Tibial nerve (tissue), 4 donors: ENCODE results near the gene BCAP29. TPM values are rescaled to one million over a fixed set of nuclear protein-coding genes. Genes with fewer than 3 reads are reported as not detected.

Experiments used
- DNase-seq, 2 donors: peaks; one replicate each; pipeline ENCODE4 v3.0.0-alpha.2; 2019; ENCODE audit warnings: low spot score in 2 of 2
- H3K27ac ChIP-seq, 4 donors: fragments of 200-600 bp; sonication (generic) in 3 of 4; one replicate each; pipeline ENCODE4 v1.5.1; 2017 to 2019; ENCODE audit warnings: mild to moderate bottlenecking in 1 of 4
- H3K27me3 ChIP-seq, 2 donors: fragments of 200-600 bp; sonication (generic) in 1 of 2; one replicate each; pipeline versions ENCODE4 v1.5.1 to v1.6.0; 2017 to 2019
- H3K36me3 ChIP-seq, 3 donors: fragments of 200-600 bp; sonication (generic); one replicate each; pipeline ENCODE4 v1.5.1; 2018 to 2019
- H3K4me1 ChIP-seq, 4 donors: fragments of 200-600 bp; sonication (generic) in 3 of 4; one replicate each; pipeline ENCODE4 v1.5.1; 2017 to 2019
- H3K4me3 ChIP-seq, 4 donors: fragments of 200-600 bp; sonication (generic) in 3 of 4; one replicate each; pipeline ENCODE4 v1.5.1; 2017 to 2019; ENCODE audit warnings: mild to moderate bottlenecking in 1 of 4, moderate library complexity in 1 of 4
- H3K9me3 ChIP-seq, 4 donors: fragments of 200-600 bp; sonication (generic) in 3 of 4; one replicate each; pipeline ENCODE4 v1.5.1; 2017 to 2019
- CTCF ChIP-seq, 5 experiments: fragments of 200-600 bp in 3 of 5; fragments of 450-650 bp in 2 of 5; sonication (generic) in 3 of 5; IDR thresholded peaks; one replicate each; pipeline ENCODE4 v1.5.1; 2016 to 2019; ENCODE audit warnings: antibody characterized with exemption in 5 of 5, mild to moderate bottlenecking in 3 of 5, moderate library complexity in 2 of 5
- EP300 ChIP-seq, 2 donors: sonication (generic); formaldehyde crosslinking; IDR thresholded peaks; one replicate each; pipeline ENCODE4 v1.6.1; 2017; ENCODE audit warnings: antibody characterized with exemption in 2 of 2, mild to moderate bottlenecking in 1 of 2
- POLR2A ChIP-seq, 2 donors: fragments of 450-650 bp; IDR thresholded peaks; one replicate each; pipeline ENCODE4 v1.6.1; 2017; ENCODE audit warnings: antibody characterized with exemption in 2 of 2, mild to moderate bottlenecking in 2 of 2, moderate library complexity in 2 of 2
- WGBS, 2 donors: methylation state at CpG; one replicate each; pipeline ENCODE4 v1.1.5; 2018; 5-methylcytosine and 5-hydroxymethylcytosine counted together
- total RNA-seq, 4 donors: library from RNA; depleted of rRNA; stranded (reverse); fragments of >200 nt; gene quantifications; one replicate each; pipeline ENCODE4 v1.1.0, GENCODE V29; 2016

The BCAP29 gene
- total RNA-seq, 4 donors from 2014 or later = 48.9 to 235 (median 121) TPM

GRCh38 chr7:107594961-107595737, 15.1 kb downstream of the BCAP29 start:
- Histone ChIP-seq H3K27me3 (no peaks in the 10 kb centered on the region), H3K27ac (peak overlapping the region in 2 of 4 donors; percentile 38 to 76), H3K9me3 (no peaks in the 10 kb centered on the region), H3K36me3 (peaks cover 0 to 27% (median 0%) of the 10 kb centered on the region in 3 donors), H3K4me1 (peaks cover 0 to 11% (median 0%) of the 10 kb centered on the region in 4 donors), H3K4me3 (no peak overlapping the region)
- 25 to 26% methylated on average over 4 of the region's 4 CpGs for WGBS, 2 donors
- TF ChIP-seq EP300 (IDR thresholded peaks at IDR 0.05) (peak in 1 of 2 donors; percentile 57), POLR2A (IDR thresholded peaks at IDR 0.05) (no peak)
- DNase-seq = no peak

- no peak for DNase-seq
- H3K9me3 ChIP-seq = no peaks in the 10 kb centered on the region
- H3K4me1 ChIP-seq = peaks cover 0 to 11% (median 0%) of the 10 kb centered on the region in 4 donors
- WGBS, 2 donors = 78 to 80% methylated on average over 5 of the region's 5 CpGs
- H3K36me3 ChIP-seq = peaks cover 0 to 39% (median 0%) of the 10 kb centered on the region in 3 donors
- TF ChIP-seq EP300 (IDR thresholded peaks at IDR 0.05) (no peak), CTCF (IDR thresholded peaks at IDR 0.05) (no peak), POLR2A (IDR thresholded peaks at IDR 0.05) (no peak)
- no peaks in the 10 kb centered on the region for H3K27me3 ChIP-seq
- H3K27ac ChIP-seq = no peak overlapping the region
- H3K4me3 ChIP-seq = no peak overlapping the region
These were observed 17.0 kb downstream of the BCAP29 start for GRCh38 chr7:107596881-107597581.

GRCh38 chr7:107597582-107597916, 17.5 kb downstream of the BCAP29 start:
- H3K9me3 ChIP-seq = no peaks in the 10 kb centered on the region
- DNase-seq = no peak
- peaks cover 0 to 41% (median 0%) of the 10 kb centered on the region in 3 donors for H3K36me3 ChIP-seq
- H3K27ac ChIP-seq = no peak overlapping the region
- no peak overlapping the region for H3K4me3 ChIP-seq
- TF ChIP-seq POLR2A (IDR thresholded peaks at IDR 0.05) = no peak
- TF ChIP-seq CTCF (IDR thresholded peaks at IDR 0.05) = no peak
- no peak for TF ChIP-seq EP300 (IDR thresholded peaks at IDR 0.05)
- WGBS, 2 donors = 85 to 96% methylated on average over 1 of the region's 1 CpG
- H3K27me3 ChIP-seq = no peaks in the 10 kb centered on the region
- peaks cover 0 to 11% (median 0%) of the 10 kb centered on the region in 4 donors for H3K4me1 ChIP-seq

- Histone ChIP-seq H3K36me3 (peaks cover 0 to 45% (median 0%) of the 10 kb centered on the region in 3 donors), H3K27me3 (no peaks in the 10 kb centered on the region), H3K9me3 (no peaks in the 10 kb centered on the region), H3K27ac (no peak overlapping the region), H3K4me1 (peaks cover 0 to 11% (median 0%) of the 10 kb centered on the region in 4 donors), H3K4me3 (no peak overlapping the region)
- 83 to 89% methylated on average over 4 of the region's 4 CpGs for WGBS, 2 donors
- no peak for DNase-seq
- TF ChIP-seq POLR2A (IDR thresholded peaks at IDR 0.05) (no peak), EP300 (IDR thresholded peaks at IDR 0.05) (no peak), CTCF (IDR thresholded peaks at IDR 0.05) (no peak)
These were observed 17.9 kb downstream of the BCAP29 start for GRCh38 chr7:107597953-107598352.

GRCh38 chr7:107599262-107599661, 19.2 kb downstream of the BCAP29 start:
- Histone ChIP-seq H3K27ac (no peak overlapping the region), H3K27me3 (no peaks in the 10 kb centered on the region), H3K4me3 (no peak overlapping the region), H3K4me1 (peaks cover 0 to 11% (median 0%) of the 10 kb centered on the region in 4 donors), H3K9me3 (no peaks in the 10 kb centered on the region), H3K36me3 (peaks cover 0 to 50% (median 0%) of the 10 kb centered on the region in 3 donors)
- DNase-seq = no peak
- TF ChIP-seq POLR2A (IDR thresholded peaks at IDR 0.05) (no peak), EP300 (IDR thresholded peaks at IDR 0.05) (no peak), CTCF (IDR thresholded peaks at IDR 0.05) (no peak)
- 100% methylated on average over 1 of the region's 1 CpG for WGBS, 2 donors
